Measurements from ENCODE around the gene ELL2.

- TF ChIP-seq CTCF (IDR thresholded peaks at IDR 0.05): no peak
- no peak for TF ChIP-seq ZFX (IDR thresholded peaks at IDR 0.05; ENCODE audit: borderline replicate concordance)
Observed at GRCh38 chr5:95852567-95852966, 109.1 kb downstream of the ELL2 start.

All from 22Rv1 (cell line).